GM19240 (cell line): ENCODE results near the gene CRYAA.

Experiments
- DNase-seq: peaks from one replicate; pipeline ENCODE4 v3.0.0; 2011; ENCODE audit warnings: low spot score; ENCODE audit not compliant: insufficient read length

Gene CRYAA

DNA sequence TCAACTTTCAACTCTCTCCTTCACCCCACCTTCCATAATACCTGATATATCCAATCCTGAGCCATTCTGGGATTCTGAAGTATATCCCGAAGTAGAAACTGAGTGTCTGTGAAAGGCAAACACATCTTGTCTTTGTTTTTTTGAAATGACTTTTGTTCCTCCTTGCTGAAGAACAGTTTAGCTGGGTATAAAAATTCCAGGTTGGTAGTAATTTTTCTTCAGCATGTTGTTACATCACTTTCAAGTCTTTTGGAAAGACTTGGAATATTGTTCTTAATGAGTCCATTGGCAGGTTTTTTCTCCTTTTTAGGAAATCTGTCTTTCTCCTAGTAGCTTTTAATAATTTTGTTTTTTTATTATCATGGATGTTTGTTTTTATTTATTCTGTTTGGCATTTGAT is 32.7 kb downstream of the CRYAA start:
- no peak for DNase-seq

DNA sequence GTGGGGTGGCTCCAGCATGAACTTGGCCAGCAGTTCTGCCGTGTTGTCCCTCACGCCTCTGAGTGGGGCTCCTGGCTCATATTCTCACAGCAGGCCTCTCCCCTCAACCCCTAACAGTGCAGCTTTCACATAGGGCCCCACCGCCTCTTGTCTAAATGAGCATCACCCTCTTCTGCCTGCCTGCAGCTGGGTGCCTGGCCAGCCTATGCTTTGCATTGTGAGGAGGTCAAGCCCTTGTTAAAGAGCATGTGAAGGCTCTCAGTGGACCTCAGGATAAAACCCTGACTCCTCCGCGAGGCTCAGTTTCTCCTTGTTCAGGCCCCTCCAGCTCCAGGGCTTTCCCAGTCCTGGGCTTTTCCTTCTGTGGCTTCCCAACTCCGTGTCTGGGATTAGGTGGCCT is 34.8 kb downstream of the CRYAA start:
- no peak for DNase-seq

DNA sequence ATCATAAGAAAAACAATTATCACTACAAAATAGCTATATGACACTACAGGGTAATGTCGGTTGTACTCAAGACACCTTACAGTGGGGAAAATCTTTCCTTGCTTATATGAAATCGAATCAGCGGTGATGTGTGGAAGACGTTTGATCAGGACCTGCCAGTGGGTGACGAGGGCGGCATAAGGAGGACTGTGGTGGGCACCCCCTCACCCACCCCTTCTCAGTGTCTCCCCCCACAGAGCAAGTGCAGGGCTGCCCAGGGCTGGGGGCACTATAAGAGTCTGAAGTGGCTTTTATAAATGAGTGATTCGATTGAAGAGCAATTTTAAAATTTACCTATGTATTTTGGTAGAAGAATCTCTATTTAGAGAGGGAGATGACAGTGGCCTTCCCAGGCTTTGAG is 35.8 kb downstream of the CRYAA start:
- no peak for DNase-seq

DNA sequence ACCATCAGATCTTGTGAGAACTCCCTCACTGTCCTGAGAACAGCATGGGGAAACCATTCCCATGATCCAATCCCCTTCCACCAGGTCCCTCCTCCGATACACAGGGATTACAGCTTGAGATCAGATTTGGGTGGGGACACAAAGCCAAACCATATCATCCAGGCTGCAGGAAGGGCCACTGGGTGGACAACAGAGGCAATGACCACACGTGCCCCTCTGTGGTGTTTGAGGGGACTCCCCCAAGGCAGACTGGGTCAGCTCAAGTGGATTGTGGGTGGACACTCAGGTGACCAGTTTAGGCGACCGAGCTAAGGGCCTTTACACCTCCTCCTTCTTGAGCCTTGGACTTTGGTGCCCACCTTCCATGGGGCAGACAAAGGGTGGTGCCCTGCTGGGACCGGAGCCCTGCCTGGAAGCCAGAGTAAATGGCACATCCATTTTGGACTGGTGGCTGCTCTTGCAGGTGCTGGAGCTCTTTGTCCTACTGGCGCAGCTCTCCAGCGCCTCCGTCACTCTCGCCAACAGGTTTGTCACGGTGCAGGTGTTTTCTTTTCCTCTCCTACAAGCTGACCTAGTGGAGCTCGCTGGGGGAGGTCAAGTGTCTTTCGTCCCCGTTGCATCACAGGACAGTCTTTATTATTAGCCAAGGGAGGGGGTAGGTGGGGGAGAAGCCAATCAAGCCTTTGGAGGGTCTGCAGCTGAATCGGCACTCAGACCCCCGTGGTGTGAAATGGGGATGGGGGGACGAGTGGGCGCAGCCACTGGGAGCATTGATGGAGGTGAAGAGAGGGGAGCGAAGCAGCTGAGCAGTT is 37.6 kb downstream of the CRYAA start:
- no peak for DNase-seq

DNA sequence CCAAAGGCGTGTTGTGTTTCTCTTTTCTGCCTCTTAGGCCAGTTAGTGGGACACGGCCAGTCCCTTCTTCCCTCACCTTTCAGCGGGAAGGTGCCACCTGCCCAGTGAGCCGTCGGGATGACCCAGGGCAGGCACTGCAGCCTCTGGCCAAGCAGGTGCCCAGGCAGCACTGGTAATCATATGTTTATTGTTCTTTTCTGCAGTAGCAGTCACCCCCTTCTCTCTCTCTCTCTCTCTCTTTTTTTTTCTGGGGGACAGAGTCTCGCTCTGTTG is 38.2 kb downstream of the CRYAA start:
- DNase-seq = no peak

DNA sequence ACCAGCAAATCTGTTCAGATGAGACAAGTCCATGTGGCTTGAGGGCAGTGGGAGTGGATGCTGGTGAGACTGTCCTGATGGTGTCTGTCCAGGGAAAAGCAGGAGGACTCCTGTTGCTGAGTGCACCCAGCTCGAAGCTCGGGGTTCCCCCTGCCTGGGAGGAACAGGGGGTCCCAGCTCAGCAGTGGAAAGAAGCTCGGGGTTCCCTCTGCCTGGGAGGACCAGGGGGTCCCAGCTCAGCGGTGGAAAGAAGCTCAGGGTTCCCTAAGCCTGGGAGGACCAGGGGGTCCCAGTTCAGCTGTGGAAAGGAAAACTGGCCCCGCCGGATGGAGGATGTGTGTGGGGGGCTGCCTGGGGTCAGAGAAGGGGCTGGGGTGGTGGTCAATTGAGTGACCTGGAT is 39.1 kb downstream of the CRYAA start:
- DNase-seq = no peak

DNA sequence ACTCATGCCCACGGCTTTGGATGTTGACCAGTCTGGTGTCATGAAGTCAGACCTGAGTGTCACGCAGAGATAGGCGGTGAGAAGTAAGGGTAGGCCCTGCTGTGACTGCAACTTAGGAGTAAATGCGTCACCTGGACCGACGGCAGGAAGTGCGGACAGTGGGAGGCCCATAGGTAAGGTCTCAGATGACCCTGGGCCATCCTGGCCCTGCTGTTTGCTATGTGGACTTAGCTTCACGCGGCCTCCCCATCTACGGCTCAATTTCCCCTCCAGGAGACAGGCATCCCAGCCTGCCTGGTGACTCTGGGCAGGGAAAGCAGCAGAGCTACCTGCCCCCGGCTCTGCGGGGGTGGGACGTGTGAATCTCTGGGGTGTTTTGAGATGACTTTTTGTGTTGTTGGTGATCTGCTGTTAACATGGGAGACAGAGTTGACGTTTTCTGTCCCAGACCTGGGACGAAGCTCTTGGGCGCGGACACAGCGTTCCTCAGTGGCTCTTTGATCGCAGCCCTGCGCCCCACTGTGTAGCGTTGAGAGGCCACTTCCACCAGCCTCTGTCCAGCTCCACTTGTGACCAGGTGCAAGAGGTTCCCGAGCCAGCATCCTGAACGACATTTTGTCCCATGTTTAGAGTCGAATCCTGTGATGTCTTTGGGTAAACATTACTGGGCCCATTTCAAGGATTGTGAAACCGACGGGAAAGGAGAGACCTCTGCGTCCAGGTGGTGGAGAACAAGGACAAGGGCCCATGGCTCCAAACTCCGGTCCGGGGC is 39.9 kb downstream of the CRYAA start:
- no peak for DNase-seq

DNA sequence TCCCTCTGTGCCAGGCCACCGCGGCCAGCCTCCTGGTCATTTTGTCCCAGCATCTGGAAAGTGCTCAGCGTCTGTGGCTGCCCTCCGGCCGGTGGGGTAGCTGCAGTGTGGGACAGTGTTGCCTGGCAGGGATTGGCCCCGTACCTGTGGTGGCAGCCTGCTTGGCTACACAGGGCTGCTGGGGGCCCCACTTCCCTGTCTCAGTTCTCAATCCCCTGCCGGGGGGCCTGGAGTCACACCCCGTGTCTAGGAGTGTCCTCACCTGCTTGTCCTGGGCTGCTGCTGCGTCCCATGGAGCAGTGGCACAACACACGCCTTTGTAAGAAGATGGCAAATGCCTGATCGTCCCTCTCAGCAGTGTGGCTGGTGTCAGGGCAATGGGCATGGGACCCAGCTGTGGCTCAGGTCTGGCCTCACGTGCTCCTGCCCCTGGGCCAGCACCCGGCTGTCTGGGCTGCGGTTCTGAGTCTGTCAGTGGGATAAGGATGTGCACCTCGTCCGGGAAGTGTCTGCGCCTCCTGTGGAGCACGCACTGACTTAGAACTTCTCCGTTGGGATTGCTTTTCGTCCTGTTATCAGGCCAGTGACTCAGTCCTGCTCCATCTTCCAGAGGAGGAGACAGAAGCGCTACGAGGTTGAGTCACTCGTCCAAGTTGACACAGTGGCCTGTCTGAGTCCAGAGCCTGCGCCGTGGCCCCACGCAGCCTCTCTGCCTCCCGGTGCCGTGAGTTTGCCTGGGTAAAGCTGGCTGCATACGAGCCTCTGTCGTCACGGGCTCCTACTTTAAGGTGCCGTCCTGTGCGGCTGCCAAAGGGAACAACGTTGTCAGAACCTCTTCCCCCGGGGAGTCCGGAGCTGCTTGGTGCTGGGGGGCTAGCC is 41.0 kb downstream of the CRYAA start:
- no peak for DNase-seq

DNA sequence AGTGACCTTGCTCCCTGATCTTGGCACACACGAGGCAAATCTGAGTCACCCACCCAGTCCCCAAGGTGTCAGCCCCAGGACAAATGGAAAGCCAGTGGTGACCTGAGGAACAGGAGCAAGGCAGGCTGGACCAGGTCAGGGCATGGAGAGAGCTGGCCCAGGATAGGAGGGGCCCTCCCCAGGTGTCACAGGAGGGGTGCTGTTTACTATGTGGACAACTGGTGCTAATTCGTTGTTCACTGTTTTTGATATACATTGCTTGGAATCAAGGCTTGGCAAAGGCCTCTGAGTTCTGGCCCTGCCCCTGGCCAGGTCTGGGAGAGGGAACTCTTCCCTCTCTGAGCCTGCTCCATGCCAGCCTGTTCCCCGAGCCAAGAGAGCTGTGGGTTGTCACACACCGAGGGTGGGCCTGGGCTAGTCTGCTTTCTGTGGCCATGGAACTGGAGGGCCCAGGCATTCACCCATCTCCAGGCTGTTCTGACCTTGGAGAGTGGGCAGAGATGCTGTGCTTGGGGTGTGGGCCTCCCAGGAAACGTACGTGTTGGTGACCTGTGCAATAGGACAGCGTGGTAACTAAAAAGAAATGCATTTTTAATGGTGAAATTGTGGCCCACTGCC is 41.8 kb downstream of the CRYAA start:
- no peak for DNase-seq

DNA sequence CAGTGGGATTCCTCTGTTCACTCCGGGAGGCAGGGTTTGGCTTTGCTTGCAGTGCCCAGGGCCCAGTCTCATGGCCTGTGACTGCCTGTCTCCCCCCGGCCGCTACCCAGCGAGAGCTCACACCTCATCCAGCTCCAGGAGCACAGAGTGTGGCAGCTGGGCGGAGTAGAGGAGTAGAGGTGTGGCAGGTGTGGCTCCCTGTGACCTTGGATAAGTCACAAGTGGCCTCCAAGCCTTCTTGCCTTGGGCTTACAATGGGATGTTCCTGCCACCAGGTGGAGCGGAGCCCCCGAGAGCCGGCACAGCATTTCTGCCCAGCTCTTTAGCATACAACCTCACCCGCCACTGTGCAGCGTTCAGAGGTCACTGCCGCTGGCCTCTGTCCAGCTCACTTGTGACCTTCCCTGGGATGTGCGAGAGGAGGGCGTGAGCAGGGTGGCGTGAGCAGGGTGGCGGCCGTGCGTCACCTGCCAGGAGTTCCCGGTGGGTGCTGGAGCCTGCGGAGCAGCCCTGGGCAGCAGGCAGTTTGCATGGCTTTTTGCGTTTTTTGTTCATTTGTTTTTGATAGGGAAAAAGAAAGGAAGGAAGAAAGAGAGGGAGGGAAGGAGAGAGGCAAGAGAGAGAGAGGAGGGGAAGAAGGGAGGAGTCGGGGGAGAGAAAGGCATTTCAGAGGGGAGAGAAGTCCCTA is 42.4 kb downstream of the CRYAA start:
- no peak for DNase-seq

DNA sequence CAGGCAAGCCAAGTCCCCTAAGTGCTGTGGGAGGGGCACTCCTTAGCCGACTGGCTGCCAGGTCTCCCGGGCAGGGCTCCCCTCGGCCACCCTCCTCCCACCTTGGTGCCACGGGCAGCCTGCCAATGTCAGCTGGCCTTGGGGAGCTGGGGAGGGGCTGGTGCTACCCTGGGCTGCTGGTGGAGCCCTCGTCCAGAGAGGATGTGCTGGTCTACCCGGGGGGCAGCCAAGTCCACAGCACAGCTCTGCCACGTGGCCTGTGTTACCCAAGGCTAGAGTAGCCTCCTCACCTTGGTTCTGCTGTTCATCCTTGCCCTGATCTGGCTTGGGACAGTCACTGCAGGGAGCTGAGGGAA is 42.9 kb downstream of the CRYAA start:
- DNase-seq = no peak
